NT2/D1 (cell line): ENCODE results near the gene CCDC15.

ENCODE experiments used
- YY1 ChIP-seq: IDR thresholded peaks from 2 replicates; pipeline ENCODE4 v1.6.1; 2011; ENCODE audit not compliant: insufficient read length, insufficient read depth
- ZNF274 ChIP-seq: IDR thresholded peaks from 2 replicates; pipeline ENCODE4 v1.6.1; 2011; ENCODE audit warnings: mild to moderate bottlenecking, low read depth, low read length

- TF ChIP-seq YY1 (no peak), ZNF274 (no peak)
Measured at GRCh38 chr11:125049164-125049792, 95.3 kb downstream of the CCDC15 start.
